Skeletal muscle tissue (tissue), 4 donors: ENCODE measurements around the gene ATE1. TPM values are rescaled to one million over a fixed set of nuclear protein-coding genes. Genes with fewer than 3 reads are reported as not detected.

Source experiments
- H3K27ac ChIP-seq: one replicate; pipeline ENCODE4 v1.7.0; 2013; ENCODE audit warnings: mild to moderate bottlenecking, low read depth, low read length, inconsistent platforms
- H3K27me3 ChIP-seq, 3 donors: one replicate each; pipeline ENCODE4 v1.7.0; 2013; ENCODE audit warnings: low read length in 3 of 3; ENCODE audit not compliant: control insufficient read depth in 3 of 3, insufficient read depth in 3 of 3
- H3K36me3 ChIP-seq, 3 donors: one replicate each; pipeline ENCODE4 v1.7.0; 2013; ENCODE audit warnings: low read length in 3 of 3; ENCODE audit not compliant: control insufficient read depth in 3 of 3, insufficient read depth in 3 of 3
- H3K4me1 ChIP-seq, 3 donors: one replicate each; pipeline ENCODE4 v1.7.0; 2013; ENCODE audit warnings: low read length in 3 of 3, mild to moderate bottlenecking in 3 of 3; ENCODE audit not compliant: control insufficient read depth in 3 of 3, insufficient read depth in 3 of 3
- H3K4me3 ChIP-seq, 3 donors: one replicate each; pipeline ENCODE4 v1.7.0; 2013; ENCODE audit warnings: low read length in 3 of 3
- H3K9ac ChIP-seq, 3 donors: one replicate each; pipeline ENCODE4 v1.7.0; 2013; ENCODE audit warnings: low read length in 3 of 3, mild to moderate bottlenecking in 3 of 3, moderate library complexity in 2 of 3, low read depth in 1 of 3
- H3K9me3 ChIP-seq, 3 donors: one replicate each; pipeline ENCODE4 v1.7.0; 2013; ENCODE audit warnings: low read length in 3 of 3; ENCODE audit not compliant: control insufficient read depth in 3 of 3
- total RNA-seq: library from RNA; depleted of rRNA; stranded (reverse); fragments of >200 nt; gene quantifications from one replicate; pipeline ENCODE4 v1.2.3, GENCODE V29; 2014
- donor health status: Osteomylitis.

The ATE1 gene
- total RNA-seq, 1 donor from 2014 or later: 30.3 TPM

DNA sequence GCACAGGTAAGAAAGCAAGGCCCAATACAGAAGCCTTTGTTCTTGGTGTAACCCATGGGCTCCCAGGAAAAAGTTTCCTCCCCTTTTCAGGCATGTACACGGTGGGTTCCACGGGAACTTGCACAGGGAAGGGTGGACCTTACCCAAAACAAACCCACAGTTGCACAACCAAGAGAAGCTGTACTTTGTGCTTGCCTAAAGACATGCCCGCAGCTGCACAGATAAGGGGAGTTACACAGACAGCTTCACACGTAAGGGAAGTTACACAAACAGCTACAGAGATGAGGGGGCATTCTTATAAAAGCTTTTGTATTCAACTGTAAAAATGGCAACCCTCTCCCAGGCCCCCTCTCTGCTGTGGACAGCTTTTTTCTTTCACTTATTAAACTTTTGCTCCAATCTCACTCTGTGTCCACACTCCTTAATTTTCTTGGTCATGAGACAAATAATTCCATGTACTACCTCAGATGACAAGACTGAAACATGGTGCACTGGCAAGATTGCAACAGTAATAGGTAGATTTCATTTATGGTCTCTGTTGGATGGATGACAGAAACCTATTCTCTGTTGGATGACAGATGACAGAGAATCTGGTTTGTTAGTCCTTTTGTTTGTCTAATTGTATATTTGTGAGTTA, 72.9 kb downstream of the ATE1 start:
- Histone ChIP-seq H3K9ac (no peak overlapping the region), H3K4me3 (no peak overlapping the region), H3K36me3 (peaks cover 0 to 4% (median 3%) of the 10 kb centered on the region in 3 donors), H3K4me1 (no peaks in the 10 kb centered on the region), H3K9me3 (no peaks in the 10 kb centered on the region), H3K27me3 (no peaks in the 10 kb centered on the region), H3K27ac (no peak overlapping the region)

DNA sequence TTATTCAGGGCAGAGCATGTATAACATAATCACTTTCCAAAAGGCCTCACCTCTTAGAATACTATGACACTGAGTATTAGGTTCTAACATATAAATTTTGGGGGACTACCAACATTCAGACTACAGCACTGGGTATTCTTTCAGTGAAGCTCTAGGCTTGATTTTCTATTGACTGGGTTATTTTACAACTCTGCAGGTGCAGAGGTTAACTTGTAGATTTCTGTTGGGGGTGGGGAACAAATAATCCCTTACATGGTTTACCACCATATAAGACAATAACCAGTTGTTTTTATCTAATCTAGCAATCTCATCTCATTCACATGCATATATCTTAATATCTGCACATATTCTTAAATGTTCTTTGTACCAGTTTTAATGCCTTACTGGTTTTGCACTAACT, 73.9 kb downstream of the ATE1 start:
- H3K4me3 ChIP-seq: no peak overlapping the region

GRCh38 chr10:121851786-121852185, 76.0 kb downstream of the ATE1 start:
- Histone ChIP-seq H3K27ac (no peak overlapping the region), H3K27me3 (no peaks in the 10 kb centered on the region), H3K36me3 (no peaks in the 10 kb centered on the region), H3K9ac (no peak overlapping the region), H3K4me1 (no peaks in the 10 kb centered on the region), H3K9me3 (no peaks in the 10 kb centered on the region), H3K4me3 (no peak overlapping the region)

More for the DNA sequence above, 73.9 kb downstream of the ATE1 start:
- Histone ChIP-seq H3K36me3 (peaks cover 0 to 4% (median 3%) of the 10 kb centered on the region in 3 donors), H3K9ac (no peak overlapping the region), H3K9me3 (no peaks in the 10 kb centered on the region), H3K4me1 (no peaks in the 10 kb centered on the region), H3K27me3 (no peaks in the 10 kb centered on the region), H3K27ac (no peak overlapping the region)

GRCh38 chr10:121848082-121848481, 79.7 kb downstream of the ATE1 start:
- H3K36me3 ChIP-seq: peaks cover 0 to 3% (median 3%) of the 10 kb centered on the region in 3 donors
- no peak overlapping the region for H3K27ac ChIP-seq
- H3K4me3 ChIP-seq: no peak overlapping the region
- H3K27me3 ChIP-seq: no peaks in the 10 kb centered on the region
- H3K9ac ChIP-seq: no peak overlapping the region
- no peaks in the 10 kb centered on the region for H3K4me1 ChIP-seq
- no peaks in the 10 kb centered on the region for H3K9me3 ChIP-seq

DNA sequence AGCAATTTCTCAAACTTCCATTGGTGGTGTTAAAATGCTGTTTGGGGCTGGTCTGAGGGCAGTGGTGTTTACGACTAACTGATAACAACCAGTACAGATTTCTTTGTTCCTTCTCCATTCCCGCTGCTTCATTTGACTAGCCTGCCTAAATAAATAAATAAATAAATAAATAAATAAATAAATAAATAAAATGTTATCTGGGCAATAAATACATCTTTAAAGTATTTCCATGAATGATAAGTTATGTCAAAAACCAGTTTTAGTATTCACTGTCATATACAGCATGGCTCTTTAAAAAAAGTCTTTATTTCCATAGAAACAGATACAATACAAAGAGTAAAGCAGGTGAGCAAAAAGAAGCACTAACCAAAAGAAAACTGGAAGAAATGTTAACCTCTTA, 81.3 kb downstream of the ATE1 start:
- peaks cover 0 to 3% (median 3%) of the 10 kb centered on the region in 3 donors for H3K36me3 ChIP-seq
- no peaks in the 10 kb centered on the region for H3K27me3 ChIP-seq
- H3K9ac ChIP-seq: no peak overlapping the region

DNA sequence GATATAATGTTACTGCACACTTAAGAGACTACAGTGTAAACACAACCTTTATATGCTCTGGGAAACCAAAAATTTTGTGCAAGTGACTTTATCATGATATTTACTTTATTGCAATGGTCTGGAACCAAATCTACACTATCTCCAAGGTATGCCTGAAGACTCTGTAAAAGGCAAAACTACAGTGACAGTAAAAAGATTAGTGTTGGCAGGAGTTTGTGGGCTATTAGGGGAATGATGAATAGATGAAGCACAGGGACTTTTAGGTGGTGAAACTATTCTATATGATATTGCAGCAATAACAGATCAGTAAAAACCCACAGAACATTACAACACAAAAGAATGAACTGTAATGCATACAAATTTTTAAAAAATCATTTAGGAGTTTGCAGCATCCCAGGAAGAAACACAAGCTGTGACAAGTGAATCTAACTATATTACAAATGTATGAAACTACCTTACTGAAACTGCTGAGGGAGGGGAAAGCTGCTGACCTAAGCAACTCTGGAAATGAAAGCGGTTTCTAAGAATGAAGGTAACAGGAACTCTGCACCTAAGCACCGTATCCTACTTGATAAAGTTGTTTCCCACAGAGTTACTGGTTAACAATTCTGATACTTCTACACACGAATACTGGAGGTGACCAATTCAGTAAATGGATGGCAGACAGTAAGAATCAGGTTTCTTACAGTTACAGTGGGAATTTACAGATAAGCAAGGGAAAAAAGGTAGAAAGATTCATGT, 82.6 kb downstream of the ATE1 start:
- H3K9me3 ChIP-seq: no peaks in the 10 kb centered on the region
- no peak overlapping the region for H3K4me3 ChIP-seq
- no peaks in the 10 kb centered on the region for H3K27me3 ChIP-seq
- peaks cover 0 to 3% (median 3%) of the 10 kb centered on the region in 3 donors for H3K36me3 ChIP-seq
- no peak overlapping the region for H3K9ac ChIP-seq
- no peaks in the 10 kb centered on the region for H3K4me1 ChIP-seq
- H3K27ac ChIP-seq: no peak overlapping the region

More for the DNA sequence above, 81.3 kb downstream of the ATE1 start:
- no peaks in the 10 kb centered on the region for H3K4me1 ChIP-seq
- no peaks in the 10 kb centered on the region for H3K9me3 ChIP-seq
- H3K27ac ChIP-seq: no peak overlapping the region
- H3K4me3 ChIP-seq: no peak overlapping the region

DNA sequence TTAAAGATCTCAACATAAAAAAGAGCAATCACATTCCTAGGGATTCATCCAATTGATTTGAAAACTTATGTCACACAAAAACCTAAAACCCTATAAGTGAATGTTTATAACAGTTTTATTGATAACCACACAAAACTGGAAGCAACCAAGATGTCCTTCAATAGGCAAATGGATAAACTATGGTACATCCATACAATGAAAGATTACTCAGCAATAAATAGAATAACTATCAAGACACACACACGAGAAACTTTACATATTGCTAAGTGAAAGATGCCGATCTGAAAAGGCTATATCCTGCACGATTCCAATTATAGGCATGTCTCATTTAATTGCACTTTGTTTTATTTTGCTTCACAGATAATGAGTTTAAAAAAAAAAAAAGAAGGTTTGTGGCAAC, 83.3 kb downstream of the ATE1 start:
- Histone ChIP-seq H3K4me1 (no peaks in the 10 kb centered on the region), H3K27me3 (no peaks in the 10 kb centered on the region), H3K4me3 (no peak overlapping the region), H3K36me3 (peaks cover 0 to 3% (median 3%) of the 10 kb centered on the region in 3 donors), H3K9ac (no peak overlapping the region), H3K9me3 (no peaks in the 10 kb centered on the region), H3K27ac (no peak overlapping the region)

DNA sequence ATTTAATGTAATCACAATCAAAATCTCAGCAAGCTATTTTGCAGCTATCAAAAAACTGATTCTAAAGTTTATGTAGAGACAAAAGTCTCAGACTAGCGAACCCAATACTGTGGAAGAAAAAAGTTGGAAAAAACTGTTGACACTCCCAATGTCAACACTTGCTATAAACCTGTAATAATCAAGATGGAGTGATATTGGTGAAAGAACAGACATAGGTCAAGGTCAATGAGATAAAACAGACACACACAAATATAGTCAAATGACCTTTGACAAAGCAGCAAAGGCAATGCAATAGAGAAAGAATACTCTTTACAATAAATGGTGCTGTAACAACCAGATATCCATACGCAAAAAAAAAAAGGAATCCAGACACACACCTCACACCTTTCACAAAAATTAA, 84.5 kb downstream of the ATE1 start:
- H3K36me3 ChIP-seq: peaks cover 0 to 3% (median 3%) of the 10 kb centered on the region in 3 donors
- no peaks in the 10 kb centered on the region for H3K4me1 ChIP-seq
- no peaks in the 10 kb centered on the region for H3K27me3 ChIP-seq
- no peaks in the 10 kb centered on the region for H3K9me3 ChIP-seq
- H3K4me3 ChIP-seq: no peak overlapping the region
- H3K9ac ChIP-seq: no peak overlapping the region
- no peak overlapping the region for H3K27ac ChIP-seq

- H3K9ac ChIP-seq: no peak overlapping the region
- H3K9me3 ChIP-seq: no peaks in the 10 kb centered on the region
- H3K27ac ChIP-seq: no peak overlapping the region
- H3K4me1 ChIP-seq: no peaks in the 10 kb centered on the region
- no peaks in the 10 kb centered on the region for H3K27me3 ChIP-seq
- H3K4me3 ChIP-seq: no peak overlapping the region
- peaks cover 0 to 3% (median 3%) of the 10 kb centered on the region in 3 donors for H3K36me3 ChIP-seq
Observed at GRCh38 chr10:121841862-121842261, 86.0 kb downstream of the ATE1 start.

GRCh38 chr10:121838931-121839330, 88.9 kb downstream of the ATE1 start:
- H3K36me3 ChIP-seq: peaks cover 2 to 7% (median 6%) of the 10 kb centered on the region in 3 donors
- H3K27ac ChIP-seq: no peak overlapping the region
- H3K27me3 ChIP-seq: no peaks in the 10 kb centered on the region
- H3K4me1 ChIP-seq: no peaks in the 10 kb centered on the region
- H3K4me3 ChIP-seq: no peak overlapping the region
- H3K9me3 ChIP-seq: no peaks in the 10 kb centered on the region
- H3K9ac ChIP-seq: no peak overlapping the region
